Gastrocnemius medialis (tissue), 4 donors: Measurements from ENCODE around the gene ATOH8. TPM values are rescaled to one million over a fixed set of nuclear protein-coding genes. Genes with fewer than 3 reads are reported as not detected.

Source experiments
- ATAC-seq, 2 donors: fragments of 150-250 bp; one replicate each; pipeline ENCODE4 v1.9.1; 2016
- DNase-seq, 2 donors: peaks; one replicate each; pipeline ENCODE4 v3.0.0-alpha.2; 2019
- H3K27ac ChIP-seq, 4 donors: fragments of 200-600 bp; sonication (generic); 1 replicate in 1 of 4; 2 replicates in 3 of 4; pipeline ENCODE4 v1.5.1; 2016 to 2018; ENCODE audit warnings: mild to moderate bottlenecking in 2 of 4, moderate library complexity in 1 of 4
- H3K27me3 ChIP-seq, 3 donors: fragments of 200-600 bp; sonication (generic) in 2 of 3; 1 replicate in 1 of 3; 2 replicates in 2 of 3; pipeline versions ENCODE4 v1.5.1 to v1.6.0; 2016 to 2019; ENCODE audit warnings: mild to moderate bottlenecking in 1 of 3, moderate library complexity in 1 of 3
- H3K36me3 ChIP-seq, 2 donors: fragments of 200-600 bp; sonication (generic) in 1 of 2; one replicate each; pipeline ENCODE4 v1.5.1; 2017 to 2018
- H3K4me1 ChIP-seq, 2 donors: fragments of 200-600 bp; sonication (generic) in 1 of 2; one replicate each; pipeline ENCODE4 v1.5.1; 2016 to 2017; ENCODE audit warnings: mild to moderate bottlenecking in 2 of 2
- H3K4me3 ChIP-seq, 4 donors: fragments of 200-600 bp; sonication (generic) in 3 of 4; 1 replicate in 1 of 4; 2 replicates in 3 of 4; pipeline ENCODE4 v1.5.1; 2016 to 2019; ENCODE audit warnings: mild to moderate bottlenecking in 2 of 4
- H3K9me3 ChIP-seq, 3 donors: fragments of 200-600 bp; sonication (generic) in 2 of 3; 1 replicate in 1 of 3; 2 replicates in 2 of 3; pipeline ENCODE4 v1.5.1; 2016 to 2019
- CTCF ChIP-seq, 5 experiments: fragments of 450-650 bp in 3 of 5; fragments of 200-600 bp in 2 of 5; sonication (generic) in 2 of 5; IDR thresholded peaks in 4 of 5; conservative IDR thresholded peaks in 1 of 5; 1 replicate in 4 of 5; 2 replicates in 1 of 5; pipeline ENCODE4 v1.5.1; 2016 to 2019; ENCODE audit warnings: antibody characterized with exemption in 5 of 5, mild to moderate bottlenecking in 3 of 5, moderate library complexity in 3 of 5
- POLR2A ChIP-seq, 2 donors: fragments of 450-650 bp; IDR thresholded peaks; one replicate each; pipeline ENCODE4 v1.6.1; 2017; ENCODE audit warnings: antibody characterized with exemption in 2 of 2, mild to moderate bottlenecking in 2 of 2, moderate library complexity in 2 of 2
- in situ Hi-C, 4 donors: fragments of 200-750 bp; cut with MboI; loops; one replicate each; pipeline versions ENCODE4 v1.15.0 to v1.8.0; 2017; ENCODE audit warnings: low sequenced_read_pairs in 4 of 4
- intact Hi-C: fragments of 100-400 bp; cut with DNase I; formaldehyde crosslinking; loops from one replicate; pipeline ENCODE4 v1.15.1; 2023; ENCODE audit warnings: low total_unique reads
- total RNA-seq, 4 donors: library from RNA; depleted of rRNA; stranded (reverse); fragments of >200 nt; gene quantifications; one replicate each; pipeline versions ENCODE4 v1.1.0 to v1.2.3, GENCODE V29; 2016

Gene ATOH8
- total RNA-seq, 4 donors from 2014 or later = 122 to 266 (median 150) TPM

- H3K9me3 ChIP-seq = no peaks in the 10 kb centered on the region
- peak in 1 of 2 donors; percentile 66 for DNase-seq
- peak overlapping the region; percentile 81 to 97 (median 93) for H3K4me3 ChIP-seq
- ATAC-seq = no peak
- TF ChIP-seq CTCF (IDR thresholded peaks at IDR 0.05 in 4 of 5, conservative IDR thresholded peaks at IDR 0.05 in 1 of 5) (no peak), POLR2A (IDR thresholded peaks at IDR 0.05) (no peak)
- peaks cover 0 to 9% of the 10 kb centered on the region in 2 donors for H3K36me3 ChIP-seq
- in situ Hi-C loops = loop anchor here in 1 of 4 donors (10.0 kb wide), 1 partner anchor 56 kb away; no protein-coding TSS in a partner anchor
- peaks cover 59 to 76% of the 10 kb centered on the region in 2 donors for H3K4me1 ChIP-seq
- intact Hi-C loops = no loop called here
- peak overlapping the region in 2 of 4 donors; percentile 17 to 93 for H3K27ac ChIP-seq
- no peaks in the 10 kb centered on the region for H3K27me3 ChIP-seq
Observed at GRCh38 chr2:85758361-85759256, 4.8 kb downstream of the ATOH8 start.

GRCh38 chr2:85759257-85759613, 5.4 kb downstream of the ATOH8 start:
- no peak for TF ChIP-seq POLR2A (IDR thresholded peaks at IDR 0.05)
- TF ChIP-seq CTCF (IDR thresholded peaks at IDR 0.05 in 4 of 5, conservative IDR thresholded peaks at IDR 0.05 in 1 of 5) = no peak
- in situ Hi-C loops = loop anchor here in 1 of 4 donors (10.0 kb wide), 1 partner anchor 56 kb away; no protein-coding TSS in a partner anchor
- H3K4me3 ChIP-seq = peak overlapping the region; percentile 81 to 97 (median 93)

GRCh38 chr2:85760371-85760770, 6.6 kb downstream of the ATOH8 start:
- no peak for TF ChIP-seq CTCF (IDR thresholded peaks at IDR 0.05 in 4 of 5, conservative IDR thresholded peaks at IDR 0.05 in 1 of 5)
- TF ChIP-seq POLR2A (IDR thresholded peaks at IDR 0.05) = no peak
- Histone ChIP-seq H3K27me3 (no peaks in the 10 kb centered on the region), H3K9me3 (no peaks in the 10 kb centered on the region), H3K36me3 (peaks cover 0 to 26% of the 10 kb centered on the region in 2 donors), H3K4me3 (peak overlapping the region in 3 of 4 donors; percentile 4 to 89 (median 6)), H3K4me1 (peaks cover 59 to 83% of the 10 kb centered on the region in 2 donors), H3K27ac (peak overlapping the region in 3 of 4 donors; percentile 13 to 36 (median 14))
- no peak for DNase-seq
- no peak for ATAC-seq
- in situ Hi-C loops = no loop called here
- intact Hi-C loops = no loop called here

More at GRCh38 chr2:85759257-85759613, 5.4 kb downstream of the ATOH8 start:
- DNase-seq (no peak), ATAC-seq (no peak)
- peaks cover 0 to 14% of the 10 kb centered on the region in 2 donors for H3K36me3 ChIP-seq
- peak overlapping the region in 2 of 4 donors; percentile 17 to 93 for H3K27ac ChIP-seq
- no peaks in the 10 kb centered on the region for H3K9me3 ChIP-seq
- no peaks in the 10 kb centered on the region for H3K27me3 ChIP-seq
- H3K4me1 ChIP-seq = peaks cover 59 to 76% of the 10 kb centered on the region in 2 donors
- intact Hi-C loops = no loop called here

- H3K4me3 ChIP-seq = peak overlapping the region in 3 of 4 donors; percentile 1 to 22 (median 6)
- H3K4me1 ChIP-seq = peaks cover 59 to 84% of the 10 kb centered on the region in 2 donors
- in situ Hi-C loops = no loop called here
- intact Hi-C loops = no loop called here
- ATAC-seq (no peak), DNase-seq (no peak)
- no peaks in the 10 kb centered on the region for H3K9me3 ChIP-seq
- TF ChIP-seq POLR2A (IDR thresholded peaks at IDR 0.05) (no peak), CTCF (IDR thresholded peaks at IDR 0.05 in 4 of 5, conservative IDR thresholded peaks at IDR 0.05 in 1 of 5) (no peak)
- peak overlapping the region in 2 of 4 donors; percentile 13 to 36 for H3K27ac ChIP-seq
- H3K36me3 ChIP-seq = peaks cover 0 to 29% of the 10 kb centered on the region in 2 donors
- no peaks in the 10 kb centered on the region for H3K27me3 ChIP-seq
Observed at GRCh38 chr2:85760872-85761271, 7.1 kb downstream of the ATOH8 start.
